A673 (cell line): Measurements from ENCODE around the gene INPP4B.

Experiments
- EZH2 ChIP-seq: fragments of 200-600 bp; sonication (generic); IDR thresholded peaks from 2 replicates; pipeline ENCODE4 v1.6.1; 2017; ENCODE audit warnings: borderline replicate concordance, low read depth, mild to moderate bottlenecking, mixed read lengths, antibody characterized with exemption, low read length; ENCODE audit not compliant: poor library complexity, severe bottlenecking
- TF ChIP-seq, protein P1 (sequence below): fragments of 300-800, 200-600 bp; sonication (generic); conservative IDR thresholded peaks from 2 replicates; pipeline ENCODE4 v1.5.1; 2017; ENCODE audit warnings: low read depth, mild to moderate bottlenecking, antibody characterized with exemption, low read length, moderate library complexity, mixed read lengths

DNA sequence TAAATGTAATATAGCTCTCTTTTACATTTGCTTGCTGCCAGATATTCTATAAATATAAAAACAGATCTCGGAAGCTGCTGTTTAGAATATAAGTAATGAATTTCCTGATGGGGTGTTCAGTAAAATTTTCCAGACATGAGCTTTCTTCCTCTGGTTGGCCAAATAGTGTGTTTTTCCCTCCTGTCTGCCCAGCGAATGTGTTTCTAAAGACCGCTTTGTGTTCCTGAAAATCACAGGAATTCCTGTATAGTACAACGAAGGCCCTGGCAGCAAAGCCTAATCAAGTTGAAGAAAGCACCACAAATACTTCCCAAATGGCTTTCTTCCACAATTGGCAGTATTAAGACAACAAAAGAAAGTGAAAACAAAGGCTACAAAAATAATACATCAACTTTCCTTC, 494.1 kb downstream of the INPP4B start:
- TF ChIP-seq, protein P1, sequence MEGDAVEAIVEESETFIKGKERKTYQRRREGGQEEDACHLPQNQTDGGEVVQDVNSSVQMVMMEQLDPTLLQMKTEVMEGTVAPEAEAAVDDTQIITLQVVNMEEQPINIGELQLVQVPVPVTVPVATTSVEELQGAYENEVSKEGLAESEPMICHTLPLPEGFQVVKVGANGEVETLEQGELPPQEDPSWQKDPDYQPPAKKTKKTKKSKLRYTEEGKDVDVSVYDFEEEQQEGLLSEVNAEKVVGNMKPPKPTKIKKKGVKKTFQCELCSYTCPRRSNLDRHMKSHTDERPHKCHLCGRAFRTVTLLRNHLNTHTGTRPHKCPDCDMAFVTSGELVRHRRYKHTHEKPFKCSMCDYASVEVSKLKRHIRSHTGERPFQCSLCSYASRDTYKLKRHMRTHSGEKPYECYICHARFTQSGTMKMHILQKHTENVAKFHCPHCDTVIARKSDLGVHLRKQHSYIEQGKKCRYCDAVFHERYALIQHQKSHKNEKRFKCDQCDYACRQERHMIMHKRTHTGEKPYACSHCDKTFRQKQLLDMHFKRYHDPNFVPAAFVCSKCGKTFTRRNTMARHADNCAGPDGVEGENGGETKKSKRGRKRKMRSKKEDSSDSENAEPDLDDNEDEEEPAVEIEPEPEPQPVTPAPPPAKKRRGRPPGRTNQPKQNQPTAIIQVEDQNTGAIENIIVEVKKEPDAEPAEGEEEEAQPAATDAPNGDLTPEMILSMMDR: no peak
- TF ChIP-seq EZH2: no peak
